ENCODE data around the gene DGLUCY.
"Not testable (repeated sequence)": the region's sequence is repeated elsewhere in the genome, so short reads cannot be mapped to it uniquely, and the experiment has no call there.

Gene DGLUCY

DNA sequence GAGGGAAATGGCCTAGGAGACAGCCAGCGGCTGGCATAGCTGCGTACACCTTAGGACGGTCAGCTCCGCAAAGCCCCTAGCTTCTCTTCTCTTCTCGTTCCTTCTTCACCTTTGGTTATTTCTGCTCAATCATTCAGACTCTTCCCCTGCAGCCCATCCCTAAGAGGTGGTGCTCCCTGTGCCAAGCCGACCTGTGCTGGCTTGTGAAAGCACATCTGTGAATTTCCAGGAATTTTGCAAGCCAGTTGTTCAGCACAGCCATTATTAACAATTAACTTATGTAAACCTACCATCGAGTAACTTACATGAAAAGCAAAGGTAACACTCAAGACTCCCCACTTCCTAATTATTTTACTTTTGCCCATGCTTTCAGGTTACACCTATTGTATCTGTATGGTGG lies 151.5 kb downstream of the DGLUCY start:
- no peak for DNase-seq

DNA sequence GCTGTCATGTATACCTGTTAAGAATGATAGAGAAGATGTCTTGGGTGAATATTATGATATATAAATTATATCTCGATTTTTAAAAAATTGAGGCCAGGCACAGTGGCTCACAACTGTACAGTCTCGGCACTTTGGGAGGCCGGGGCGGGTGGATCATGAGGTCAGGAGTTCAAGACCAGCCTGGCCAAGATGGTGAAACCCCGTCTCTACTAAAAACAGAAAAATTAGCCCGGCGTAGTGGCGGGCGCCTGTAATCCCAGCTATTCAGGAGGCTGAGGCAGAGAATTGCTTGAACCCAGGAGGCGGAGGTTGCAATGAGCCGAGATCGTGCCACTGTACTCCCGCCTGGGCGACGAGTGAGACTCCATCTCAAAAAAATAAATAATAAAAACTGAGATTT lies 152.4 kb downstream of the DGLUCY start:
- DNase-seq, result not testable (repeated sequence)

DNA sequence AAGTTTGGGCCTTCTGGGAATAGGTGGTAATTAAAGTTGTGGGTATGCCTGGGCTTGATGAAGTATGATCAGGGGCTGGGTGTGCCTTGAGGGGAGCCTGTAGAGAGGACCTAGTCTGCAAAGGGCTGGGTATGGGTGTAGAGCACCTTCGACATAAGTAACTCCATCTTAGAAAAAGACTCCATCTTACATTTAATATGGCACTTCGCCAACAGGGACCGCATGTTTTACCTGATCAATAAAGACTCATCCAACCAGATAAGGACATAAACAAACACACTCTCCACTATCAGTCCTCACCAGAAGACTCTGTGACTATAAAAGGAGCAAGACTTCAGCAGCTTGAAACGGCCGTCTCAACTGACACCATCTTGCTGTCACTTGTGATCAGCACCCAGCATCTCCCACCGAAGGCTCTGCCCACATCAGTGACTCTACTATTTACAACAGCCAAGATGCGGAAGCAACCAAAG lies 154.1 kb downstream of the DGLUCY start:
- no peak for DNase-seq

DNA sequence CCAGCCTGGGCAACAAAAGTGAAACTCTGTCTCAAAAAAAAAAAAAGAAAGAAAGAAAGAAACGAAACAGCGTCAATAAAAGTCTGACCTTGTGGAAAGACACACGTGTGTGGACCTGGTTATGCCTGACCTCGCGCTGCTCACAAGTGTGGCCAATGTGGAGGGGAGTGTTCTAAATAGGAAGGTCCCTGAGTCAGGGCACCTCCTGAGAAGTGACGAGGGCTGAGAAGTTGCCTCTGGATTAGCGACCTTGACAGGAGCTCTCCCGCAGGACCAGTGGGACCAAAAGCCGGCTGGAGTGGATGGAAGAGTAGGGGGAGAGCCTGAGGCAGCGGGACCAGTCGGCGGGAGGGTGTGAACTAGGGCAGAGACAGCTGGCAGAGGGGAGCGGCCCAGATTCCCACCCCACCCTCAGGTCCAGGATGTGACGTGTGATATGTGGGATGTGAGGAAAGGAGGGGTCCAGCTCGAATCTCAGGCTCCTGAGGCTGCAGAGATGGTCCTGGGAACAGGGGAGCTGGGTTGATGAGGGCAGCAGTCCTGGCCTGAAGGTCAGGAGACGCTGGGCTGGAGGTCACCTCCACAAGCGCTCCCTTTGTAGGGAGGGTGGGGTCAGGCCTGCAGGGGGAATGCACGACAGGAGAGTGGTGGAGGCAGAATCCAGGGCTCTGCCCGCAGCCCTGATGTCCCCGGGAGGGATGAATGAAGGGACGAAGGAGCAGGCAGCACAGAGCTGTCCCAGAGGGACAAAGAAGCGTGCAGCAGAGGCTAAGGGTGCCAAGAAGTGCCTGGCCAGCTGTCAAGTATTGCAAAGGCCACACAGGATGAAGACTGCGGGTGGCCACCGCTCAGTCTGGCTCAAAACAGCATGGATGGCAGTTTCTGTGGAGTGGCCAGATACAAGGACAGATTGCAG lies 155.5 kb downstream of the DGLUCY start:
- no peak for DNase-seq

DNA sequence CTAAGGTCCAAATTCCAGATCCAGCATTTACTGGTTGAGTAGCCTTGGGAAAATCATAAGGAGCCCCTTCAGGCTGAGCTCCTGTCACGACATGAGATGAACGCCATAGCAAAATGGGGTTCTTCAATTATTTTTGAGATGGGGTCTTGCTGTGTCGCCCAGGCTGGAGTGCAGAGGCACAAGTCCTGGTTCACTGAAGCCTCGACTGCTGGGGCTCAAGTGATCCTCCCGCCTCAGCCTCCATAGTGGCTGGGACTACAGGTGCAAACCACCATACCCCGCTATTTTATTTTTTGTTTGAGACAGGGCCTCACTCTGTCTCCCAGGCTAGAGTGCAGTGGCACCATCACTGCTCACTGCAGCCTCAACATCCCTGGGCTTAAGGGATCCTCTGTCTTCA lies 156.3 kb downstream of the DGLUCY start:
- DNase-seq, result no peak

DNA sequence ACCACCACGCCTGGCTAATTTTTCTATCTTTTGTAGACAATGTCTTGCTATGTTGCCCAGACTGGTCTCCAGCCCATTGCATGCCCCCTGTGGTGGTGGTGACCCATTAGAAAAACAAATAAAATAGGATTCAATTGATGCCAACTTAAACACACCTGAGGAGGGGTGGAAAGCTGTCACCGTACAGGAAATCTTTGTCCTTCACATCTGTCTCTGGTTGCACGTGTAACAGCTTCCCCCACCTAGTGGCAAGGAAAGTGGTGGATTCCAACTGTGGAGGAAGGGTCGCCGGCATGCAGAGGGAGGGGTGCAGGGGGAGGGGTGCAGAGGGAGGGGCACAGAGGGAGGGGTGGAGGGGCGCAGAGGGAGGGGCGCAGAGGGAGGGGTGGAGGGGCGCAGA lies 156.7 kb downstream of the DGLUCY start:
- DNase-seq, result no peak

DNA sequence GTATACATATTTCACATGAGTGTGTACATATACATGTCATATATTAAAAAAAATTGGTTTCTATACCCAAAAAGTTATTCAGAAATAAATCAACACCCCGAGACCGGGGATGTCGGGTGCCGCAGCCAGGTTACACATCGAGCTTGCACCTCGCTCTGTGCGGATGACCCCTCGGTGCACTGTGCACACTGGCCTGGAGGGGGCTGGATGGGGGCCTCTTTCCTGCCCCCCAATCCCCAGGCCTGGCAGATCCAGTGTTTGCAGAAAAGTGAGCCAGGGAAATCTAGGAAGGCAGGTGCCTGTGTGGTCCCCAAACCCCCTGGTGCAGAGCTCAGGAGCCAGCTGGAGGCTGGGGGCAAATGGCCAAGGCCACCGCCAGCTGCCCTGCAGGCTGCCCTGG lies 157.8 kb downstream of the DGLUCY start:
- DNase-seq, result no peak

DNA sequence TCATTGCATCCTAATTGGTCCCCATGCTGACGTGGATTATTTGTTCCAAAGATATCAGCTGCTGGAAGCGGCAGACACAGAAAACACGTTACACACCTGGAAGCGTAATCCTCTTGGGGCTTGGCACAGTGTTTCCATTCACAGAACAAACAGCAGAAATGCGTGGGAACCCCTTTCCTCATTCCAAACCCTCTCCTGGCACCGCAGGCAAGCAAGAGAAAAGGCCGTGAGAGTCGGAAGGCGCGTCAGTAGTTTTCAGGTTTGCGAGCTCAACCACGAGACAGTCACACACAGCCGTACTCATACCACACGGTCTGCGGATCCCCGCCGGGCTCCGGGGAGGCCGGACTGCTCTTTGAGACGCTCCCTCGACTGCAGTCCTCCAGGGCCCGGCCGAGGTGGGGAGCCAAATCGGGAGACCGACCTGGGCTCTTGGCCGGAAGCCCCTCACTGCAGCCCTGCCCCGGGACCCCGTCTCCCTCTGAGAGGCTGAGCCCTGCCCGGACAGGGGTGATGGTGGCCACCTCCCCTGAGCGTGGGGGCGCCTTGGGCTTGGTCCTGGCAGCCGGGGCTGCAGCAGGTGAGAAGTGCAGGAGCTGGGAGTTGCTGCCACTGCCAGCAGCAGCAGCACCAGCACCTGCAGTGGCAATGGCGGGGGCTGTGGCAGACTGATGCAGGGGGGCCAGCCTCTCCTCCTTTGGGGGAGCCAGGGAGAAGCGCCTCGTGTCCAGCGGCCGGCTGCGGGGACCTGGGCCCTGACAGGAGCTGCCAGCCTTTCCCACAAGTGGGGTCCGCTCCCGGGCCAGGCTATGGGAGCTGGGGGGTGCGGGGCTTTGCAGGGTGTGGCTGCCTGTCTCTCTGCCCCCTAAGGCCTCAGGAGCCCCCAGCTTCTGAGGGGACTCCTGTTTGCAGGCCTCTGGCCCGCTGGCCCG lies 158.7 kb downstream of the DGLUCY start:
- no peak for DNase-seq

DNA sequence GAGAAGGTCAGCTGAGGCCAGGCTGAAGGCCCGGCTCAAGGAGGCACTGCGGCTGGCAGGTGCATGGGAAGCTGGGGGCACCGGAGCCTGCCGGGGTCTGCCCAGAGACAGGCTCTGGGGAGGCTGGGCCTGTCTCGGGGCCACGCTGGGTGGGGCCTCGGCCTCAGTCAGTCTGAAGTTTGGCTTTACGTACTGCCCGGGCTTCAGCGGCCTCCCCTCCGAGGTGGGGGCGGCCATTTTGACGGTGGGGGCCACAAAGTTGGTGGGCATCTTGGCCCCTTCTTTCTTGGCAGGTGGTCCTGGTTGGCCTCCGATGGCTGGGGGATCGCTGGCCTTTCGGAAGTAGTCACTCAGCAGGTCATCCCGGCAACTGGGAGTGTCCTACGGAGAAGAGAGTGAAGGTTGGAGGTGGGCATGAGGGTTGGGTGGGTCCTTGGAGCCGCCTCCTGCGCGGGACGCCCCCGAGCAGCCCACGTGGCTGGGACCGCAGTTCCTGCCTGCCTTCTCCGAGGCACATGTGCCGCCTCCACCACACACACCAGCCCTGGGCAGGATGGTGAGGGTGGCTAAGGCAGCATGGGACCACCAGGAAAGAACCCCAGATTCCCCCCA lies 159.5 kb downstream of the DGLUCY start:
- no peak for DNase-seq

DNA sequence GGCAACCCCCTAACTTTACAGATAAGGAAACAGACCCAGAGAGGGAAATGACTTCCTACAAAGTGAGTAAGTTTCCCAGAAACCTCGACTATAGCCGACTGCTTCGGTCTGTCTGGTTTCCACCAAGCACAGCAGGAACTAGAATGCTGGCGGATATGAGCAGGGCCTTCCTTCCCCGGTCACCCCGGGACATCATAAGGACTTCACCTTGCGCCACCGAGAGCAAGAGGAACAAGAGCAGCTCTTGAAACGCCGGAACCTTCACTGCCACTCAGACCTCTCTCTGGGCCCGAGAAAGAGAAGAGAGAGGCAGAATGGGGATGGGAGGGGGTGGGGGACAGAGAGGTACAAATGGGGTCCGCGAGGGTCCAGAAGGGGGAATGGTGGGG lies 160.0 kb downstream of the DGLUCY start:
- DNase-seq, result no peak

DNA sequence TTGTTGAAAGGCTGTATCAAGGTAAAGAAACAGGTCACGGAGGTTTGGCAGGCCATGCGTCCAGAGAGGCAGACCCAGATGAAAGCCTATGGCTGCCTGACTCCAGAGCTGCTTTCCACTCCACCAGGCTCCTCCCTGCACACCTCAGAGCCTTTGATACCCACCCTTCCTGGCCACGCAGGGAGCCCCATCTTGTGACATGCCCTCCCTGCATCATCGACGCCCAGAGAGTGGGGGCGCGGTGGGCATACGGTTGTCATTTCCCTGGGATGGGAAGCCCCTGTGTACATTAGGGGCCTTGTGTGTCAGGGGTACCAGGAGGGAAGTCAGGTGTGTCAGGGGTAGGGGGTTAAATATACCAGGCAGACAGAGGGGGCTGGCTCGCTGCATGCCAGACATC lies 160.9 kb downstream of the DGLUCY start:
- DNase-seq, result no peak

Data from SHP77 treated with DMSO at 0.1 percent for 48 hours (cell line).